HG03565 (cell line): ENCODE results near the gene SAMD11.

Source experiments
- ATAC-seq: cut with Tn5 transposase; IDR thresholded peaks from one replicate; pipeline ENCODE4 v1.9.1; 2021; ENCODE audit warnings: mild to moderate bottlenecking, moderate library complexity; ENCODE audit not compliant: unreplicated experiment

The SAMD11 gene

DNA sequence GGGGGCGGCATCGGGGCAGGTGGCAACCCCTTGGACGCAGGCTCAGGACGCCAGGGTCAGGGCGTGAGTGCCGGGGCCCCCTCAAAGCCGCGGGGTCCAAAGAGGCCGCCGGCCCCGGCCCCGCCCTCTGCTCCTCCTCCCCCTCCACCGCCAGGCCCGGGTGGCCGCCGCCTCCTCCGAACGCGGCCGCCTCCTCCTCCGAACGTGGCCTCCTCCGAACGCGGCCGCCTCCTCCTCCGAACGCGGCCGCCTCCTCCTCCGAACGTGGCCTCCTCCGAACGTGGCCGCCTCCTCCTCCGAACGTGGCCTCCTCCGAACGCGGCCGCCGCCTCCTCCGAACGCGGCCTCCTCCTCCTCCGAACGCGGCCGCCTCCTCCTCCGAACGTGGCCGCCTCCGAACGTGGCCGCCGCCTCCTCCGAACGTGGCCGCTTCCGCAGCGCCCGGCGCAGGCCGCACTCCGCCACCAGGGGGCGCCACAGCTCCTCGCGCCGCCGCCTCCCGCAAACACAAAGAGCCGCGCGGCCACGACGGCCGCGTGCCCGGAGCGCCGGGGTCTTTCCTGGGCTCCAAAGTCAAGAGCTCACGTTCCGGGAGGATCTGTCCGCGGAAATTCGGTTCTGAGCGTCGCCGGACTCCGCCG, 19.3 kb upstream of the SAMD11 start:
- ATAC-seq: no peak

DNA sequence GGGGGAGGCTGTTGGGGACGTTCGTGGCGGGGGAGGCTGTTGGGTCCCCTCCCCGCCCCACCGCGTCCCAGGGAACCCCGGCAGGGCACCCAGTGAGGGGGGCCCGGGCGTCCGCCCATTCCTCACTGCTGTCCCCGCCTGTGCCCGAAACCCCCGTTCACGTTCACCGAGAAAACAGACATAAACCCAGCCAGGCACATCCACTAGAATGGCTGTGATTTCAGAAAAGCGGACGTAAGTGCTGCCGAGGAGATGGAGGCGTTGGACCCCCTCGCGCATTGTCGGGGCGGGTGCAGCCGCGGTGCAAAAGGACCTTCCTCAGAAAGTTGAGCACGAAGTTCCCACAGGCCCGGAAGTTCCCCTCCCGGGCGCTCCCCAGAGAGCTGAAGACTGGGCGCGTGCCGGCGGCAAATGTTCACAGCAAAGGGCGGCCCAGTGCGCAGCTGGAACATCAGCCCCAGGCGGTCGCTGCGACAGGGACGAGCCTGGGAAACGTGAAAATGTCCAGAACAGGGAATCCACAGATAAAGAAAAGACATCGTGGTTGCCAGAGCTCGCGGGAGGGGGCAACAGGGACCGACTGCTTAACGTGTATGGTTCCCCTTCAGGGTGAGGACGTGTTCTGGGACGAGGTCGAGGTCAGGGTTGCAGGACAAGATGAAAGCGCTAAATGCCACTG, 18.5 kb upstream of the SAMD11 start:
- no peak for ATAC-seq

DNA sequence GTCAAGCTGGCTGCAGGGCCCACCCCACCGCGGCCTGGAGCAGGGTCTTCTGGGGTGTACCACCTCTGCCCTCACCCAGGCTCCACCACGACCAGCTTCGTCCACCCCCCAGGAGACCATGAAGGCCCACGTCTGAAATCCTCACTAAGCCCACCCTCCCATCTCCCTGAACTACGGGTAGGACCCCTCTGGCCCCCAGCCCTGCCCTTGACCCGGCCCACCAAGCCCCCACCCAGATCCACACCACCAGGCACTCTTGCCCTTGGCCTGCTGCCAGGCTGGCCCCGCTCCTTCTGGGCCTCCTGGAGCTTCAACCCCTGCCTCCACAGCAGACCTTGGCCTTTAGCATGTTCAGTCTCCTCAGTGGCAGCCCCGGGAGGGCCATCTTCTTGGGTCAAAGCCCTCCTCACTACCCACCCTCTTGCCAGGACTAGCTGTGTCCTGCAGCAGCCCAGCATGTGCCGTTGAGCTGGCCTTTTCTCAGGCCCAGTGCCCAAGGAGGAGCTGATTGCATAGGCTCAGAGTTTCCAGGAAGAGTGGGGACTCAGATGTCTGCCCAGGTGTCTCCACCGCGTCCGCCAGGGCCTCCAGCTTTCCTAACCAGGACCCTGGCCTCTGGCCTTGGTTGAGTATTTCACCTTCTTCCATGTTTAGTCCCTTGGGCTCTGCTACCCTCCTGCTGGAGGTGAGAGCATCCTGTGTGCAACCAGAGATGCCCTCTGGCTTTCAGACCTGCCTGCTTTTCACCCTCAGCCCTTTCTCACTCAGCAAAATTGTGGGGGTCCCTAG, 17.7 kb upstream of the SAMD11 start:
- ATAC-seq: no peak

DNA sequence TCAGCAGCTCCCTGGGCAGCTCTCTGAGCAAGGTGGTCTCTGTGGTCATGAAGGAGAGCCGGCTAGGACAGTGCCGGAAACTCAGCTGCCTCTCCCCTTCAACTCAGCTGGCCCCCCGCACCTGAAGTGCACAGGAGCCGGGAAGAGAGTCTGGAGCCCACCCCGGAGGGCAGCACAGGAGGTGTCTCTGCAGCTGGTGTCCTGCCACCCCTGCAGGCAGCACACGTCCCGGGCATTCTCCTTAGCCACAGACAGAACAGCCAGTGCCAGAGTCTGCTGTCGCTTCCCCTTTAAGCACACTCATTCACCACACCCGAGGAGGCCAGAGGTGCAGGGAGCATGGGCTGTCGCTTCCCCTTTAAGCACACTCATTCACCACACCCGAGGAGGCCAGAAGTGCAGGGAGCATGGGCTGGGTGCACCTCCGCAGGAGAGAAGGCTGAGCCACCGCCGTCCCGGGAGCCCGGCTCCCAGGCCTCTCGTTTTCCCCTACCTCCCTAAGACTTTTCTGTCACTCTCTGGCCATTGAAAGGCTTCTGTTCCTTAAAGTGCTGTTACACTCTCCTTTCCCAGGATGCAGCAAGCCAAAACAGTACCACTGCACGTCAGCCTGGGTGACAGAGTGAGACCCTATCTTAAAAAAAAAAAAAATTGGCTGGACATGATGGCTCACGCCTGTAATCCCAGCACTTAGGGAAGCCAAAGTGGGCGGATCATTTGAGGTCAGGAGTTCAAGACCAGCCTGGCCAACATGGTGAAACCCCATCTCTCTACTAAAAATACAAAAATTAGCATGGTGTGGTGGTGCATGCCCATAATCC, 16.9 kb upstream of the SAMD11 start:
- no peak for ATAC-seq

DNA sequence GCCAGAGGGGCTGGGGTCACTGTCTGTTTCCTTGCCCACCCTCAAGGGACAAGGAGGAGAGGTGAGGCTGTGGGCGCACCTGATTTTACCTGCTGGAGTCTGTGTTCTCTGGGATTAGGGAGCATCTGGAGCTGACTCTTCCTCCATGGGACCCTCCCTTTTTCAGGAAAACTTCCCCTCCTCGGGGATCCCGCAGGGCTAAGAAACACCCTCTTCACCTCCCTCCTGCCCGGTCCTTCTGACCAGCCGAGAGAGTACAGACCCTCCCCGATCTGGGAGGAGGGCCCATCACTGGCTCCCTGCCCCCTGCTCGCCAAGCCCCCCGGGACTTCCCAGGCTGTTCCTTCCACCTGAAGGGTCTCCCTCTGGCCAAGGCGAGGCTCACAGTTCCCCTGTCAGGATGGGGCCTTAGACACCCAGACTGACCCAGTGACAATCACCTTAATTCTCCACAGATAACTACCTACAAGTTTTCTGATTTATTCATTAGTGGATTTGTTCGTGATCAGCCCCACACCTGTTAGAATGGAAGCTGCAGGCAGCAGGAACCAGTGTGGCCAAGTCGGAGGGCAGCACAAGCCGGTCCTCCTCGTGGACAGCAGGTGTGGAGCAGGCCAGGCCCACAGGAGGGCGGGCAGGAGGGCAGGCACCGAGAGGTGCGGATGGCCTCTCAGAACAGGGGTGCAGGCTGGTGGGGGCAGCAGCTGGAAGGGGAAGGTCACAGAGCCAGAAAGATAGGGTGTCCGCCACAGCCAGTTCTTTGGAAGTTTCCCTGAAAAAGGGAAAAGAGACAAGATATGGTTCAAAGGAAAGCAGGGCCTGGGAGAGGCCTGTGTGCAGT, 15.9 kb upstream of the SAMD11 start:
- no peak for ATAC-seq

DNA sequence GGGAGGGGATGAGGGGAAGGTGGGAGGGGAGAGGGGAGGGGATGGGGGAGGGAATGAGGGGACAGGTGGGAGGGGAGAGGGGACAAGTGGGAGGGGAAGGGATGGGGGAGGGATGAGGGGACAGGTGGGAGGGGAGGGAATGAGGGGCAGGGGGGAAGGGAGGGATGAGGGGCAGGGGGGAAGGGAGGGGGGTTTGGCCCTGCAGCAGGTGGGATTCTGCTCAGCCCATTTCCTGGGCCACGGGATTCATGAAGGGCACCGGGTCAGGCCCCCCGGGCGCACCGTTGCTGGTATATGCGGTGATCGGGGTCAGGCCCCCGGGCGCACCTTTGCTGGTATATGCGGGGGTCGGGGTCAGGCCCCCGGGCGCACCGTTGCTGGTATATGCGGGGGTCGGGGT, 15.1 kb upstream of the SAMD11 start:
- no peak for ATAC-seq

DNA sequence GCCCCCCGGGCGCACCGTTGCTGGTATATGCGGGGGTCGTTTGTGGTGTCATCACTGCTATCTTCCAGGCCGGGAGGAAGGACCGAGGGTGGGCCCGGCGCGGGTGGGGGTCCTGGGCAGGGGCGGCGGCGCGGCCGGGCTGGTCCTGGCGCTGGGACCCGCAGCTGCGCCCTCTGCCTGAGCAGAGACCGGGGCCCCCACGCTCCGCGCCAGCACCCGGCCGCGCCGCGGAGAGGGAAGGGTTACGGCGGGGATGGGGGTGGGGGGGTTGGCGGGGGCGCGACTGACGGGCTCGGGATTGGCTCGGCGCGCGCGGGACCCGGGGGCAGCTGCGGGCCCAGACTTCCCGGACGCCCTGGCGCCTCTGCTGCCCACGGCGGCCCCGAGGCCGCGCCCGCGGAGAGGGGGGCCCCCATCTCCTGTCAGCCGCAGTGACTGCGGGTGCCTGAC, 13.8 kb upstream of the SAMD11 start:
- no peak for ATAC-seq

DNA sequence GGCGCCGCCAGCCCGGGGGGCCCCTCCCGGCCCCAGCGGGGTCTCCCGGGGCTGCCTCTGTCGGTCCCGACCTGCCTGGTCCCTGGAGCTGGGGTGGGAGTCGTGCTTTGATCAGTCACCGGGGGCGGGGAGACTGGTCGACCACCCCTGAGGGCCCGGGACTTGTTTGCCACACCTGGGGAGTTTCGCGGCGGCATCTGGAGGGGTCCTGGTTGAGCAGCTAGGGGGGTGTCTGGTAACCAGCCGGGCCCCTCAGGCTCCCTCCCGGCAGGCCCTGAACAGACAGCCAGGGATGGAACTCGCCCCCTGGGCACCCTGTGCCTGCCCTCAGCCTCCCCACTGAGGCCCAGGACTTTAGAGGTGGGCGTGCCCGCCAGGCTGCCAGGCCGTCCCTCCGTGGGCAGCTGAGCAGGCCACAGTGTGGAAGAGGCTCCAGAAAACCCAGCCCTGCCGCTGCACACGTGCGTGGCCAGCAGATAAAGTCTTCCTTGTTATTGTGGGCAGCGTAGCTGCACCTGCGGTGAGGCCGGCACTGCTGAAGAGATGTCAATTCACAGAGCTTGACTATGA, 13.3 kb upstream of the SAMD11 start:
- ATAC-seq: no peak

DNA sequence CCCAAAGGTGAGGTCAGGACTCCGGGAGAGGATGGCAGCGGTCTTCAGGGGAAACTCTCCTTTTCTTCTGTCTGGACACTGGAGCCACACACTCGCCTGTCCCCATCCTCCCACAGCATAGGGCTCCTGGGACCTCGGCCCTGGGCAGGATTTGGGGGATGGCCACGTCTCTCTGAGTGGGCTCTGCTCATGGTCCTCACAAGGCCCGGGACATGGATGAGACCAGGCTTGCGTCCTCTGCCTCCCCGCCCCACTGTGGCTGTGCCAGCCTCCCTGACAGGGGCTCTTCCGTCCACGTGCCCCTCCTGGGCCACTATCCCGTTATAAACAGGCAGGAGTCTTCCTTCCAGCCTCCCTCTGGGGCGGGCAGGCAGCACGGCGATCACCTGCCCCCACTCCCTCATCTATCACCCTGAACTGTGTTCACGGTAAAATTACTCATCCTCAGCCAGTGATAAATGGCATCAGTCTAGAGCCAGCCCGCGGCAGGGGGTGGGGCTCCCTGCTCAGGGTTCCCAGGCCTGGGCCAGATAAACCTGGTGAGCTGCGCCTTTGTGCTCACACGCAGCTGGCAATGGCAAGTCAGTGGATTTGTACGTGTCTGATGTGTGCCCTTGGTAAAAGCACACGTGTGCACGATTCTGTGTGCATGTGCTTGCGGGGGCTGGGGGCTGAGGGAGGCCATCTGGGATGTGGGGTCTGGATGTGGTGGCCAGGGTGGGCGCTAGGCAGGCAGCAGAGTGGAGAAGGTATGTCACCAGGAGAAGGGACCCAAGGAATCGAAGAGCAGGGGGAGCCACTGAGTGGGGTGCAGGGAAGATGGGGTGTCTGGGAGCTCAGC, 12.6 kb upstream of the SAMD11 start:
- ATAC-seq: no peak

DNA sequence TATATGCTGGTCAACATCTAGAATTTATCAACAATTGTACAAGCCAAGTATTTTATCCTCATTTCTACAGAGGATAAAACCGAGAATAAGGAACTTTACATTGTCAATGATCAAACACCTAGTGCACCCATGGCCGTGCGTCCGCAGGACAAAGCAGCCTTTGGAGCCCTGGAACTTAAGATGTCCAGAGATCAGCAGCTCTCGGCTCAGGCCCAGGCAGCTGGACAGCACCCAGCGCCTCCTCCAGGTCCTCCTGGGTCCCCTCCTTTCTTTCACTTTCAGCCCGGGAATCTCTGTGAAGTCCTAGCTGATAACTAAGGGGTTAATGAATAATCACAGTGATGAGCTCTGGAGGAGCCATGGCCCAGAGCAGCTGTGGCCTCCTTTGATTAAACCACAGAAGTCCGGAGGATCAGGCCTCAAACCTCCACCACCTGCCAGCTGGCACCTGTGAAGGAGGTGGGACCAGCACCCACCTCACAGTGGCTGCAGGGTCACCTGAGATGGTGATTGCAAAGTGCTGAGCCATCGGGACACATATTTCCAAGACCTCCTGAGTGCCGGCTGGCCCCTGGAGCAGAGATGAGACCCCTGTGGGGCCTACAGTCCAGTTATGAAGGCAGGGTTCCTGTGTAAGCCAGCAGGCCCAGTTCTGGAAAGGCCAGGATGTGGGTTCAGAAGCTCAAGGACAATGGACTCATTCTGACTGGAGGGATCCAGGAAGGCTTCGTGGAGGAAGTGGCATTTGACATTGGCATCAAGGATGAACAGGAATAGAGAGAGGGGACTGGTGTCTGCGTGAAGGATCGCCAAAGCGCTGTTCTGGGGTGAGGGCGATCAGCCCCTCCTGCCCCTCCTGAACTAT, 11.6 kb upstream of the SAMD11 start:
- ATAC-seq: no peak

DNA sequence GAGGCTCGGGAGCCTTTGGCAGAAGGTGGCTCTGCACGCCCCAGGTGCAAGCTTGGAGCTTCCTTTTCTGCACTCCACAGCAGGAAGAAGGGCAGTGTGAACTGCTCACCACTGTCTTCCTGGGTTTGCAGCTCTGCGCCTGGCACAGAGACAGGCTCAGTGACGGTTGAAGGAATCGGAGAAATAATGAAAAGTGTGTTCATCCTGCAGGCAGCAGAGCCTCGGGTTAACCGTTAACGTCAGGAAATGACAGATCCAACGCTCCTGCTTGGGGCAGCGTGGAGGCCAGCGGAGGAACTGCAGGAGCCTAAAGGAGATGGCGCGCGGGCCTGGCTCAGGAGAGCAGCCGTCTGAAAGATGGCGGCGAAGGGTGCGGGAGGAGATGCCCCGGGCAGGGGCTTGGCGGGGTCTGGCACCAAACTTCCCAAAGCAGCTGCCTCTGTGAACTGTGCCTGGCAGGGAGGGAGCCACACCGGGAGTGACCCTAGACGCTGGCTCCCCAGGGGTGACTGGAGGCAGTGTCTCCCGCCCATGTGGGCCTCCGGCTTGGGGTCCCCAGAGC, 10.9 kb upstream of the SAMD11 start:
- no peak for ATAC-seq

DNA sequence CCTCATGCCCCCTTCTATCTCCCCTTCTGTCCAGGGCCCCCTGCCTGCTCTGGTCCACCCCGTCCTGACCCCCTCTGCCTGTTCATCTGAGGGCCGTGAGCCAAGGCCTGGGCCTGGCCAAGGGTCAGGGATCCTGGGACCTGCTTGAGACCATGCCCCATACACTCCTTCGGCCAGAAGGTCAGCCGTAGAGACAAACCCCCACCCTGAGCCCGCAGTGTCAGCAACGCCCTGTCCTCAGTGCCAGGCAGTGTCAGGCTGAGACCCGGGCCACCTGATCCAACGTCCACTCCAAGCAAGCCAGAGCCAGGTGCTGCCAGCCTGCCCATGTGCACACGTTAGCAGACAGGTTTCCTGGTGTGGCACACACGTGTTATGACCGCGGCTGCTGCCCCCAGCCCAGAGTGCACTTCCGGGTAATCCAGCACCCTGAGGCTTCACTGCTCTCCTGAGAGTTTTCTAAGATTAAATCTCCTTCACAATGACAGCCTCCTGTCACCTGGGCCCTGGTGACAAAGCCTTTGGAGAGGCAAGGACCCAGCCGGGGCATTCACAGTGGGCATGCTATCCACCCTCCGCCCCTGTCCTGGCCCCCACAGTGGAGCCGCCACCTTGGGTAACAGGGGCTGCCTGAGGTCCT, 10.1 kb upstream of the SAMD11 start:
- ATAC-seq: no peak

DNA sequence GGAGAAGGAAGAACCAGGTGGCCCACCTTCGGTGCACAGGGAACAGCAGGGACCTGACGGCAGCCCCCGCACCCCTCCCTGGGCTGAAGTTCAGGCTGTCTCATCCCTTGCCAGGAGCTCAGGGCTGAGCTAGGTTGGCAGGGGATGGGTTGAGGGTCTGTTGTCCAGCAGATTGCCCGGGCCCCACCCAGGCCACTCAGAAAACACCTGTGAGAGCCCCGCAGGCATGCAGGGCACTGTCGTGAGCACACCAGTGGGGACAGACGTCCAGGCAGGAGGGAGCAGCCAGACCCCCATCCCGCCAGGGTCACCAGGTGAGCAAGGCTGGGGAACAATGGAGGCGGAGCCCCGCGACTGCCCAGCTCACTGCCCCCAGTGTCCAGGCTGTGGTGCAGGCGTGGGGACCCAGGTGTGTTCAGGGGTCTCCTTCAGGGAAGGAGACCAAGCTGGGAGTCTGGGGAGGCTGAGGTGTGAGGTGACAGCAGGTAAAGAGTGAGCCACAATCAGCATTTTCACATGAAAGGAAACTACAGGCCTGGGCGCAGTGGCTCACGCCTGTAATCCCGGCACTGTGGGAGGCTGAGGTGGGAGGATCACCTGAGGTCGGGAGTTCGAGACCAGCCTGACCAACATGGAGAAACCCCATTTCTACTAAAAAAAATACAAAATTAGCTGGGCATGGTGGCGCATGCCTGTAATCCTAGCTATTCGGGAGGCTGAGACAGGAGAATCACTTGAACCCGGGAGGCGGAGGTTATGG, 9.4 kb upstream of the SAMD11 start:
- no peak for ATAC-seq

DNA sequence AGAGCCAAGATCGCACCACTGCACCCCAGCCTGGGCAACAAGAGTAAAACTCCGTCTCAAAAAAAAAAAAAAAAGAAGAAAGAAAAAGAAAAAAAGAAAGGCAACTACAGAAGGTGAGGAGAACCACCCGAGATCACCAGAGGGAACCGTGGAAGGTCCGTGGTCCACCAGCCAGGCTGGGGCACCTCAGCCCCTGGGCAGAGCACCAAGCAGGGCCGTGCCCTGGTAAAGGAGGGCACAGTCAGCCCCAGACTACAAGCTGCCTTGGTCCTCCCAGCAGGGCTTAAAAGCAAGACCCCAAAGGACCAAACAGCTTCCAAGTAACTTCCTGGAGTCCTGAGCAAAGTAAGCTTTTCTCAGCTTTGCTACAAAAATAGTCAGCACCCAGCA, 8.8 kb upstream of the SAMD11 start:
- ATAC-seq: no peak

DNA sequence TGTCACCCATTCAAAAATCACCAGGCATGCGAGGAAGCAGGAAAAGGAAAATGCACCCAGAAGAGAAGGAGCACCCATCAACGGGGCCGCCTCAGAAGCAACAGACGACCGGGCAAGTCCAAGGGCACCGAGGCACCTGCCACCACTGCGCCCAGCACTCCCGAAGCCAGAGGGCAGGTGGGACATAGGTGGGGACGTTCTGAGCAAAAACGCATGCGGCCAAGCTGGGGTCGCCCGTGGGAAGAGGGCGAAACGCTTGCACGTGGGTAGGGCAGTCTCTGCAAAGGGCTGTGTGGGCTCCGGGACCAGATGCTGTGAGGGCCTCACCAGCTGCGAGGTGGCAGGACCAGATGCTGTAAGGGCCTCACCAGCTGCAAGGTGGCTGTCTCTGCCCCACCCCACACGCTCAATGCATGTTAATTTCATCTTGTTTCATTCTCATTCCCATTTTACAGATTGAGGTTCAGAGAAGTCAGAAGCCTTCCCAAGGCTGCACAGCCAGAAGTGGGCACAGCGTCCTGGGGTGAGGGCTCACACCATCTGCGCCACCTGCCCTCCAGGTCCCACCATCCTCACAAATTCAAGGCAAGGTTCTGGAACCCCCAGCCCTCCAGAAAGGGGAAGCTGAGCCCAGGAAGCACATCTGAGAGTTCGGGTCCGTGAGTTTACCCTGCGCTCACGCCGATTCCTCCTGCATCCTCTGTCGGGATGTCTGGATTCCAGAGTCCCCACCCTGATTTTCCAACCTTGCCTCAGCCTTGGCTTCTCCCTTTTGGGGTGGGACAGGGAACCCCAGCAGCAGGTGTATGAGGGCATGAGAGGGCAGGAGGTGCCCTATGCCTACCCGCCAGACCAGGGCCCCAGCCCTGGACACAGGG, 8.2 kb upstream of the SAMD11 start:
- ATAC-seq: no peak
